PC-9 (cell line): ENCODE results near the gene HTR7.

Source experiments
- EZH2 ChIP-seq: fragments of 200-600 bp; sonication (generic); IDR thresholded peaks from 2 replicates; pipeline ENCODE4 v1.8.0; 2017; ENCODE audit warnings: antibody characterized with exemption, low read depth
- TF ChIP-seq, protein P1 (sequence below): fragments of 200-600 bp; sonication (generic); conservative IDR thresholded peaks from 2 replicates; pipeline ENCODE4 v1.6.1; 2017; ENCODE audit warnings: mixed run types, antibody characterized with exemption, mild to moderate bottlenecking, moderate library complexity

DNA sequence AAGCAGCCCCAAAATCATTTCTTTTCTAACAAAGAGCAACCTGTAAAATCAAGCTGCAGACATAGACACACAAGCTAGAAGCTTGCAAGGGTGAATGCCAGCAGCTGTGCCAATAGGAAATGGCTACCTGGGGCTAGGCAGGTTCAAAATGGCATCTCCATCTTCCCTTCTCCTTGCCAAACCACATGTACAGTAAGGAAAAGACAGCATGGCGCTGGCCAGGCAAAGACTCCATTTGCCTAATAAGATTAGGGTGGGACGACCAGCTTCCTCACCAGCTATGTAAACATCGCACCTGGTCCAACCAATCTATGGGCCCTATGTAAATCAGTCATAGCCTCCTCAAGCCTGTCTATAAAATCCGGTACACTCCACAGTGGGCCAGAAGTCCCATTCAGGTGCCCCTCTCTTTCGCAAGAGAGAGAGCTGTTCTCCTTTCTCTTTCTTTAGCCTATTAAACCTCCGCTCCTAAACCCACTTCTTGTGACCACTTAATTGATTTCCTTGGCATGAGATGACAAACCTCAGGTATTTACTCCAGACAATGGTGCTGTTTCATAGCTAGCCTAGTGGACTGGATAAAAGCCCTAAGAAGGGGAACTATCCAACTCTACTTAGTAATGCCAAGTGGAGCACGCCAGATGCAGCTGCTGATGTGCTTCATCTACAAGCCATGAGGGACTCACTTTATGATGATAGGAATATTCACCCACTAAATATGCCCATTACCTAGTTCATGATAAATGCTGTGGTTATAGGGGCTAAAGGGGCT lies 44.1 kb downstream of the HTR7 start:
- TF ChIP-seq, protein P1, sequence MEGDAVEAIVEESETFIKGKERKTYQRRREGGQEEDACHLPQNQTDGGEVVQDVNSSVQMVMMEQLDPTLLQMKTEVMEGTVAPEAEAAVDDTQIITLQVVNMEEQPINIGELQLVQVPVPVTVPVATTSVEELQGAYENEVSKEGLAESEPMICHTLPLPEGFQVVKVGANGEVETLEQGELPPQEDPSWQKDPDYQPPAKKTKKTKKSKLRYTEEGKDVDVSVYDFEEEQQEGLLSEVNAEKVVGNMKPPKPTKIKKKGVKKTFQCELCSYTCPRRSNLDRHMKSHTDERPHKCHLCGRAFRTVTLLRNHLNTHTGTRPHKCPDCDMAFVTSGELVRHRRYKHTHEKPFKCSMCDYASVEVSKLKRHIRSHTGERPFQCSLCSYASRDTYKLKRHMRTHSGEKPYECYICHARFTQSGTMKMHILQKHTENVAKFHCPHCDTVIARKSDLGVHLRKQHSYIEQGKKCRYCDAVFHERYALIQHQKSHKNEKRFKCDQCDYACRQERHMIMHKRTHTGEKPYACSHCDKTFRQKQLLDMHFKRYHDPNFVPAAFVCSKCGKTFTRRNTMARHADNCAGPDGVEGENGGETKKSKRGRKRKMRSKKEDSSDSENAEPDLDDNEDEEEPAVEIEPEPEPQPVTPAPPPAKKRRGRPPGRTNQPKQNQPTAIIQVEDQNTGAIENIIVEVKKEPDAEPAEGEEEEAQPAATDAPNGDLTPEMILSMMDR: no peak
- no peak for TF ChIP-seq EZH2
